DMS153 treated with DMSO at 0.1 percent for 48 hours (cell line): Measurements from ENCODE around the gene TIFAB.

Experiments used
- DNase-seq: peaks from one replicate; lab custom pipeline; 2025; ENCODE audit not compliant: unreplicated experiment; lab: John Stamatoyannopoulos, UW

Gene TIFAB

GRCh38 chr5:135460246-135461033, 8.3 kb upstream of the TIFAB start:
- no peak for DNase-seq

- no peak for DNase-seq
Measured at GRCh38 chr5:135458921-135459331, 6.8 kb upstream of the TIFAB start.

- DNase-seq: no peak
Measured at GRCh38 chr5:135458356-135458755, 6.2 kb upstream of the TIFAB start.

GRCh38 chr5:135457424-135458071, 5.4 kb upstream of the TIFAB start:
- DNase-seq: peak; percentile 3

GRCh38 chr5:135456238-135457099, 4.3 kb upstream of the TIFAB start:
- no peak for DNase-seq

- no peak for DNase-seq
Measured at GRCh38 chr5:135455876-135456237, 3.7 kb upstream of the TIFAB start.

- no peak for DNase-seq
Measured at GRCh38 chr5:135454946-135455345, 2.8 kb upstream of the TIFAB start.

- DNase-seq: no peak
Measured at GRCh38 chr5:135453613-135454012, 1.5 kb upstream of the TIFAB start.

- DNase-seq: no peak
Measured at GRCh38 chr5:135451581-135452320, 400 bp downstream of the TIFAB start.

- DNase-seq: no peak
Measured at GRCh38 chr5:135450952-135451351, 1.2 kb downstream of the TIFAB start.

GRCh38 chr5:135450336-135450735, 1.8 kb downstream of the TIFAB start:
- DNase-seq: no peak

- no peak for DNase-seq
Measured at GRCh38 chr5:135449644-135450043, 2.5 kb downstream of the TIFAB start.

- no peak for DNase-seq
Measured at GRCh38 chr5:135448791-135449507, 3.2 kb downstream of the TIFAB start.

- no peak for DNase-seq
Measured at GRCh38 chr5:135448071-135448739, 3.9 kb downstream of the TIFAB start.

- no peak for DNase-seq
Measured at GRCh38 chr5:135447298-135447929, 4.7 kb downstream of the TIFAB start, which contains the start of gene DCANP1. Gene DCANP1 (minus strand): TSS chr5:135447348. CDS start chr5:135447108, 240 bp downstream.

- no peak for DNase-seq
Measured at GRCh38 chr5:135446615-135447014, 5.5 kb downstream of the TIFAB start.

GRCh38 chr5:135446206-135446605, 5.9 kb downstream of the TIFAB start:
- no peak for DNase-seq

GRCh38 chr5:135445306-135445985, 6.7 kb downstream of the TIFAB start:
- no peak for DNase-seq

- no peak for DNase-seq
Measured at GRCh38 chr5:135444881-135445280, 7.3 kb downstream of the TIFAB start.
